K562 (cell line): ENCODE data around the gene PLS1. TPM values are rescaled to one million over a fixed set of nuclear protein-coding genes. Genes with fewer than 3 reads are reported as not detected.

ENCODE experiments used
- ATAC-seq: fragments of 200-7000 bp; cut with Tn5 transposase; 3 replicates; pipeline ENCODE4 v1.9.1; 2020; ENCODE audit warnings: moderate library complexity
- BruUV-seq: library from RNA; stranded (reverse); fragments of 400-500 nt; replicated peaks from 2 replicates; lab custom pipeline; 2021; lab: Mats Ljungman, UMichigan
- CTCF ChIA-PET: fragments of 300-600 bp; formaldehyde crosslinking; extraction: SDS; loops from one replicate; lab custom pipeline; 2021; ENCODE audit warnings: low intra/inter-chr PET ratio; lab: Yijun Ruan, JAX
- POLR2A ChIA-PET: fragments of 300-600, 350-650 bp; sonication (Branson Sonifier 250); formaldehyde crosslinking; extraction: SDS; loops from one replicate; lab custom pipeline; 2021; ENCODE audit warnings: antibody characterized with exemption, inconsistent platforms; lab: Yijun Ruan, JAX
- DNase-seq, 4 experiments: peaks; one replicate each; pipeline versions ENCODE4 v3.0.0 to v3.0.0-alpha.2; 2011 to 2018; ENCODE audit warnings: low spot score in 3 of 4, mixed read lengths in 3 of 4; ENCODE audit errors: extremely low read depth in 1 of 4
- FAIRE-seq: peaks from 2 replicates; lab custom pipeline; 2011; peaks lifted over from hg19 to GRCh38; lab: Jason Lieb, UNC
- H2AFZ ChIP-seq: 2 replicates; pipeline ENCODE4 v1.6.0; 2011; ENCODE audit warnings: low read depth, low read length, control low read depth, inconsistent platforms
- H3K27ac ChIP-seq: fragments of 200-600 bp; 3 replicates; pipeline ENCODE4 v1.8.0; 2011; ENCODE audit warnings: low read depth, mild to moderate bottlenecking, control low read depth, inconsistent platforms, low read length, moderate library complexity, mixed read lengths; ENCODE audit errors: extremely low read depth
- H3K27me3 ChIP-seq, 2 experiments: fragments of 300-600 bp in 1 of 2; 2 replicates in 1 of 2; 3 replicates in 1 of 2; pipeline versions ENCODE4 v1.6.0 to v1.8.0; 2011; ENCODE audit warnings: inconsistent platforms in 2 of 2, low read length in 2 of 2, mild to moderate bottlenecking in 1 of 2, mixed read lengths in 1 of 2, moderate library complexity in 1 of 2; ENCODE audit not compliant: control insufficient read depth in 2 of 2, insufficient read depth in 2 of 2
- H3K36me3 ChIP-seq: fragments of 300-600 bp; 3 replicates; pipeline ENCODE4 v1.8.0; 2011; ENCODE audit warnings: mild to moderate bottlenecking, low read length, inconsistent platforms; ENCODE audit not compliant: control insufficient read depth, insufficient read depth
- H3K4me1 ChIP-seq, 2 experiments: fragments of 200-600 bp in 1 of 2; replicated peaks in 1 of 2; 2 replicates in 1 of 2; 3 replicates in 1 of 2; pipeline versions ENCODE4 v1.5.1 to v1.8.0; 2011; ENCODE audit warnings: inconsistent platforms in 2 of 2, low read length in 2 of 2, mild to moderate bottlenecking in 1 of 2, mixed read lengths in 1 of 2, moderate library complexity in 1 of 2; ENCODE audit not compliant: control insufficient read depth in 2 of 2, insufficient read depth in 2 of 2
- H3K4me2 ChIP-seq: 2 replicates; pipeline ENCODE4 v1.6.1; 2011; ENCODE audit warnings: low read length, control low read depth, inconsistent platforms, mixed read lengths; ENCODE audit not compliant: insufficient read depth
- H3K4me3 ChIP-seq: fragments of 200-600 bp; sonication (generic), shearing (Covaris generic); 2 replicates; pipeline ENCODE4 v1.5.1; 2016; ENCODE audit warnings: control low read depth, inconsistent platforms
- H3K79me2 ChIP-seq: fragments of 200-600 bp; 3 replicates; pipeline ENCODE4 v1.8.0; 2011; ENCODE audit warnings: low read length, inconsistent platforms; ENCODE audit not compliant: control insufficient read depth, insufficient read depth
- H3K9ac ChIP-seq, 2 experiments: 2 replicates each; pipeline versions ENCODE4 v1.6.0 to v1.6.1; 2011; ENCODE audit warnings: low read depth in 2 of 2, low read length in 2 of 2, control low read depth in 1 of 2, inconsistent platforms in 1 of 2, mild to moderate bottlenecking in 1 of 2, mixed read lengths in 1 of 2; ENCODE audit not compliant: insufficient read depth in 1 of 2
- H3K9me1 ChIP-seq: one replicate; pipeline ENCODE4 v1.6.0; 2011; ENCODE audit warnings: inconsistent platforms, mild to moderate bottlenecking, low read length, moderate library complexity; ENCODE audit not compliant: control insufficient read depth, insufficient read depth
- H3K9me3 ChIP-seq: replicated peaks from 2 replicates; pipeline ENCODE4 v1.5.1; 2011; ENCODE audit warnings: low read depth, low read length, inconsistent platforms; ENCODE audit not compliant: control insufficient read depth, insufficient read depth
- H4K20me1 ChIP-seq: replicated peaks from 2 replicates; pipeline ENCODE4 v1.6.1; 2011; ENCODE audit warnings: low read length, inconsistent platforms, mixed read lengths; ENCODE audit not compliant: control insufficient read depth, insufficient read depth
- GMEB1 ChIP-seq: fragments of 250-450 bp; sonication (Bioruptor Pico); IDR thresholded peaks from 2 replicates; pipeline ENCODE4 v1.4.0; 2020; ENCODE audit warnings: mild to moderate bottlenecking
- TCF15 ChIP-seq: fragments of 250-450 bp; sonication (Bioruptor Pico); IDR thresholded peaks from 2 replicates; pipeline ENCODE4 v1.8.0; 2022; ENCODE audit warnings: moderate library complexity, mild to moderate bottlenecking, inconsistent platforms
- ZNF124 ChIP-seq: sonication (generic); formaldehyde crosslinking; IDR thresholded peaks from 2 replicates; pipeline ENCODE4 v1.8.1; 2022; ENCODE audit warnings: missing genetic modification reagents
- ZNF717 ChIP-seq: fragments of 250-450 bp; sonication (Bioruptor Pico); IDR thresholded peaks from 2 replicates; pipeline ENCODE4 v1.5.0; 2021
- WGBS: fragments of 100-300 bp; shearing (Covaris generic); methylation state at CpG from one replicate; pipeline ENCODE4 v1.1.6; 2016; ENCODE audit warnings: low coverage, mixed read lengths; ENCODE audit not compliant: insufficient coverage; ENCODE audit errors: missing lambda C conversion rate; 5-methylcytosine and 5-hydroxymethylcytosine counted together
- in situ Hi-C: fragments of 300-500 bp; cut with MboI; formaldehyde crosslinking; loops from 4 replicates; pipeline ENCODE4 v1.15.0; 2018; ENCODE audit warnings: inconsistent platforms, mixed read lengths
- intact Hi-C: fragments of 100-400 bp; cut with micrococcal nuclease; formaldehyde crosslinking; loops from 2 replicates; pipeline ENCODE4 v1.14.2; 2022
- polyA plus RNA-seq, 8 experiments: library from polyadenylated mRNA; depleted of rRNA in 4 of 8; stranded (reverse) in 5 of 8; unstranded in 3 of 8; fragments of >200 nt; fragmentation: Nextera tagmentation in 2 of 8; fragmentation: Illumina TruSeq in 1 of 8; extraction: Ambion mirVana in 2 of 8; extraction: Trizol in 1 of 8; gene quantifications; 2 replicates each; pipeline versions ENCODE4 v1.2.1 to v1.2.3, GENCODE V29; 2011 to 2014; ENCODE audit warnings: inconsistent platforms in 1 of 8, missing spikeins in 1 of 8
- total RNA-seq, 7 experiments: library from RNA; depleted of rRNA in 6 of 7; stranded (reverse); fragments of >200 nt in 6 of 7; fragmentation: Illumina TruSeq in 2 of 7; extraction: Trizol in 2 of 7; gene quantifications; 2 replicates each; pipeline versions ENCODE4 v1.2.1 to v1.2.3, GENCODE V29; 2011 to 2021; ENCODE audit warnings: low replicate concordance in 1 of 7

The PLS1 gene
- total and polyA plus RNA-seq, 9 of the 15 experiments (the other 6 are each of a cell fraction or from before 2014, with no cell fraction given) = 6.1 to 21.3 (median 13.0) TPM

- TF ChIP-seq TCF15 = no peak
- Histone ChIP-seq H3K4me3 (no peak overlapping the region), H3K27me3 (no peaks in the 10 kb centered on the region), H3K9me3 (no peaks in the 10 kb centered on the region), H4K20me1 (no peaks in the 10 kb centered on the region), H3K79me2 (peaks cover 21% of the 10 kb centered on the region), H3K4me2 (peak overlapping the region; percentile 54; the same call in 1 of the 2 replicates), H3K9ac (peak overlapping the region in 1 of 2 experiments; percentile 64; a peak in 1 of 4 replicates), H3K9me1 (no peaks in the 10 kb centered on the region), H3K36me3 (no peaks in the 10 kb centered on the region), H2AFZ (no peak overlapping the region), H3K4me1 (peaks cover 5 to 11% of the 10 kb centered on the region in 2 experiments; a peak in 4 of 5 replicates), H3K27ac (no peak overlapping the region)
- in situ Hi-C loops (no loop called here), intact Hi-C loops (loop anchor here (5.0 kb wide), 1 partner anchor 129 kb away; the partner anchor contains the start of gene PLS1)
- no TSS peak for BruUV-seq
- ChIA-PET CTCF (no interaction called here), POLR2A (interaction anchor here (1.1 kb wide), 1 partner anchor 14 kb away, joined by 4 read pairs; no protein-coding TSS in a partner anchor)
- no peak for DNase-seq
- no peak for ATAC-seq
- no peak for FAIRE-seq
- WGBS = 8% methylated on average over 1 of the region's 1 CpG
Measured at GRCh38 chr3:142726017-142726416, 129.8 kb downstream of the PLS1 start.

- POLR2A ChIA-PET = interaction anchor here (0.8 to 2.4 kb wide), 4 partner anchors 8 to 155 kb away, joined by 3 to 14 read pairs (median 6); partner anchors contain the start of gene TRPC1
- intact Hi-C loops = no loop called here
- TF ChIP-seq ZNF717 = no peak
- TF ChIP-seq GMEB1 = no peak
- TF ChIP-seq ZNF124 (CRISPR knock-in tag) = no peak
Measured at GRCh38 chr3:142732066-142732465, 135.9 kb downstream of the PLS1 start.

More at GRCh38 chr3:142732066-142732465, 135.9 kb downstream of the PLS1 start:
- DNase-seq = no peak
- no TSS peak for BruUV-seq
- Histone ChIP-seq H3K4me2 (no peak overlapping the region), H3K9ac (no peak overlapping the region), H3K4me3 (no peak overlapping the region), H3K79me2 (no peaks in the 10 kb centered on the region), H3K4me1 (no peaks in the 10 kb centered on the region; a peak in 1 of 5 replicates), H3K27ac (no peak overlapping the region), H4K20me1 (no peaks in the 10 kb centered on the region), H3K9me1 (no peaks in the 10 kb centered on the region), H2AFZ (peak overlapping the region; percentile 9; the same call in 1 of the 2 replicates), H3K36me3 (no peaks in the 10 kb centered on the region), H3K27me3 (no peaks in the 10 kb centered on the region), H3K9me3 (no peaks in the 10 kb centered on the region)
- CTCF ChIA-PET = no interaction called here
- in situ Hi-C loops = no loop called here
- FAIRE-seq = peak; percentile 56
- 82% methylated on average over 3 of the region's 3 CpGs for WGBS
- ATAC-seq = peak; percentile 46
